Hematopoietic multipotent progenitor cell treated with erythropoietin and hydrocortisone succinate and interleukin-3 and kit ligand, for 8 days (in vitro differentiated cells): Measurements from ENCODE around the gene BORCS5.
A peak's percentile ranks its signal among the peaks of the same experiment; 100 is the strongest.

Experiments used
- DNase-seq: peaks from one replicate; pipeline ENCODE4 v3.0.0-alpha.2; 2015

BORCS5 gene

GRCh38 chr12:12436831-12437345 is 80.0 kb downstream of the BORCS5 start:
- no peak for DNase-seq

- peak; percentile 33 for DNase-seq
These were observed 82.8 kb downstream of the BORCS5 start for GRCh38 chr12:12439636-12440035.

- no peak for DNase-seq
These were observed 84.0 kb downstream of the BORCS5 start for GRCh38 chr12:12440784-12441428.

- DNase-seq: no peak
These were observed 84.5 kb downstream of the BORCS5 start for GRCh38 chr12:12441429-12441807.

GRCh38 chr12:12441843-12442461 is 85.1 kb downstream of the BORCS5 start:
- peak; percentile 94 for DNase-seq

GRCh38 chr12:12442548-12443071 is 85.7 kb downstream of the BORCS5 start:
- peak; percentile 75 for DNase-seq

GRCh38 chr12:12443431-12443878 is 86.6 kb downstream of the BORCS5 start:
- DNase-seq: no peak

GRCh38 chr12:12445165-12445881 is 88.4 kb downstream of the BORCS5 start:
- no peak for DNase-seq

- no peak for DNase-seq
These were observed 89.0 kb downstream of the BORCS5 start for GRCh38 chr12:12445882-12446181.

- DNase-seq: no peak
These were observed 89.9 kb downstream of the BORCS5 start for GRCh38 chr12:12446786-12447185.

- DNase-seq: no peak
These were observed 90.4 kb downstream of the BORCS5 start for GRCh38 chr12:12447236-12447635.

GRCh38 chr12:12447837-12448236 is 91.0 kb downstream of the BORCS5 start:
- DNase-seq: no peak

- no peak for DNase-seq
These were observed 92.7 kb downstream of the BORCS5 start for GRCh38 chr12:12449533-12450025.

GRCh38 chr12:12450043-12450471 is 93.2 kb downstream of the BORCS5 start:
- DNase-seq: no peak

- no peak for DNase-seq
These were observed 94.2 kb downstream of the BORCS5 start for GRCh38 chr12:12451098-12451497.

- no peak for DNase-seq
These were observed 95.5 kb downstream of the BORCS5 start for GRCh38 chr12:12452326-12452902.

- no peak for DNase-seq
These were observed 96.8 kb downstream of the BORCS5 start for GRCh38 chr12:12453635-12454034.

- DNase-seq: no peak
These were observed 97.4 kb downstream of the BORCS5 start for GRCh38 chr12:12454315-12454714.

- DNase-seq: no peak
These were observed 99.8 kb downstream of the BORCS5 start for GRCh38 chr12:12456637-12457036.

GRCh38 chr12:12460935-12461922 is 104.4 kb downstream of the BORCS5 start:
- no peak for DNase-seq

- no peak for DNase-seq
These were observed 105.0 kb downstream of the BORCS5 start for GRCh38 chr12:12461923-12462315.

- DNase-seq: no peak
These were observed 108.6 kb downstream of the BORCS5 start for GRCh38 chr12:12465522-12465921.
